GM12864 (cell line): Measurements from ENCODE around the gene ZNF667.

ENCODE experiments used
- DNase-seq: peaks from one replicate; pipeline ENCODE4 v3.0.0-alpha.2; 2011; ENCODE audit warnings: low read depth
- H3K4me3 ChIP-seq: 2 replicates; pipeline ENCODE4 v1.5.1; 2011; ENCODE audit warnings: mild to moderate bottlenecking, low read depth, low read length, control low read depth
- TF ChIP-seq, protein P1 (sequence below): IDR thresholded peaks from 2 replicates; pipeline ENCODE4 v1.5.1; 2011; ENCODE audit warnings: low read depth, mild to moderate bottlenecking, moderate library complexity, low read length, control low read depth, inconsistent platforms; ENCODE audit errors: missing control alignments

ZNF667 gene

DNA sequence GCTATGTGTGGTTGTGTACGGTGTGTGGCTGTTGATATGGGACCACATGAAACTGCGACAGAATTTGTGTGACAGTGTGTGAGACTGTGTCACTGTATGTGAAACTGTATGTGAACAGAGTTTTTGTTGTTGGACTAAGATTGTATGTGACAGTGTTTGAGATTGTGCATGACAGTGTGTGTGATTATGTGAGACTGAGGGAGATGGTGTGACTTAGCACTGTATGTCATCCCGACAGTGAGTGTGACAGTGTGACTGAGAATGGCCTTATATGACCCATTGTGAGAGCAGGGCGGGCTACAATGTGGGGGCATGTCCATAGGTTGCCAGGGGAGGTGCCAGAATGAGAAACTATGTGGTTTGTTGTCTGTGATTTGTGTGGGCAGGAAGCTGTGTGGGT is 72.1 kb downstream of the ZNF667 start:
- no peak for DNase-seq
- H3K4me3 ChIP-seq, result peak overlapping the region; percentile 68; the same call in 1 of the 2 replicates
- TF ChIP-seq, protein P1, sequence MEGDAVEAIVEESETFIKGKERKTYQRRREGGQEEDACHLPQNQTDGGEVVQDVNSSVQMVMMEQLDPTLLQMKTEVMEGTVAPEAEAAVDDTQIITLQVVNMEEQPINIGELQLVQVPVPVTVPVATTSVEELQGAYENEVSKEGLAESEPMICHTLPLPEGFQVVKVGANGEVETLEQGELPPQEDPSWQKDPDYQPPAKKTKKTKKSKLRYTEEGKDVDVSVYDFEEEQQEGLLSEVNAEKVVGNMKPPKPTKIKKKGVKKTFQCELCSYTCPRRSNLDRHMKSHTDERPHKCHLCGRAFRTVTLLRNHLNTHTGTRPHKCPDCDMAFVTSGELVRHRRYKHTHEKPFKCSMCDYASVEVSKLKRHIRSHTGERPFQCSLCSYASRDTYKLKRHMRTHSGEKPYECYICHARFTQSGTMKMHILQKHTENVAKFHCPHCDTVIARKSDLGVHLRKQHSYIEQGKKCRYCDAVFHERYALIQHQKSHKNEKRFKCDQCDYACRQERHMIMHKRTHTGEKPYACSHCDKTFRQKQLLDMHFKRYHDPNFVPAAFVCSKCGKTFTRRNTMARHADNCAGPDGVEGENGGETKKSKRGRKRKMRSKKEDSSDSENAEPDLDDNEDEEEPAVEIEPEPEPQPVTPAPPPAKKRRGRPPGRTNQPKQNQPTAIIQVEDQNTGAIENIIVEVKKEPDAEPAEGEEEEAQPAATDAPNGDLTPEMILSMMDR, result no peak

DNA sequence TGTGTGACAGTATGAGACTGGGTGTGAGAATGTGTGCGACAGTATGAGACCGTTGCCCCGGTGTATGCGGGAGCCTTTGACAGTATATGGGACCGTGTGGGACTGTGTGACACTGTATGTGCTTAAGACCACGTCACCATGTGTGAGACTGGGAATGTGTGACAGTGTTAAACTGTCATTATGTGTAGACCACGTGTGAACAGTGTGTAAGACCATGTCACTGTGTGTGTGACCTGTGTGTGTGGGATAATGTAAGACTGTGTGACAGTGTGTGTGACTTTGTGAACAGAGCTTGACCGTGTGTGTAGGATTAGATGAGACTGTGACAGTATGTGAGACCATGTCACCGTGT is 72.5 kb downstream of the ZNF667 start:
- DNase-seq, result peak; percentile 7
- TF ChIP-seq, protein P1, result no peak
- peak overlapping the region; percentile 68 for H3K4me3 ChIP-seq

DNA sequence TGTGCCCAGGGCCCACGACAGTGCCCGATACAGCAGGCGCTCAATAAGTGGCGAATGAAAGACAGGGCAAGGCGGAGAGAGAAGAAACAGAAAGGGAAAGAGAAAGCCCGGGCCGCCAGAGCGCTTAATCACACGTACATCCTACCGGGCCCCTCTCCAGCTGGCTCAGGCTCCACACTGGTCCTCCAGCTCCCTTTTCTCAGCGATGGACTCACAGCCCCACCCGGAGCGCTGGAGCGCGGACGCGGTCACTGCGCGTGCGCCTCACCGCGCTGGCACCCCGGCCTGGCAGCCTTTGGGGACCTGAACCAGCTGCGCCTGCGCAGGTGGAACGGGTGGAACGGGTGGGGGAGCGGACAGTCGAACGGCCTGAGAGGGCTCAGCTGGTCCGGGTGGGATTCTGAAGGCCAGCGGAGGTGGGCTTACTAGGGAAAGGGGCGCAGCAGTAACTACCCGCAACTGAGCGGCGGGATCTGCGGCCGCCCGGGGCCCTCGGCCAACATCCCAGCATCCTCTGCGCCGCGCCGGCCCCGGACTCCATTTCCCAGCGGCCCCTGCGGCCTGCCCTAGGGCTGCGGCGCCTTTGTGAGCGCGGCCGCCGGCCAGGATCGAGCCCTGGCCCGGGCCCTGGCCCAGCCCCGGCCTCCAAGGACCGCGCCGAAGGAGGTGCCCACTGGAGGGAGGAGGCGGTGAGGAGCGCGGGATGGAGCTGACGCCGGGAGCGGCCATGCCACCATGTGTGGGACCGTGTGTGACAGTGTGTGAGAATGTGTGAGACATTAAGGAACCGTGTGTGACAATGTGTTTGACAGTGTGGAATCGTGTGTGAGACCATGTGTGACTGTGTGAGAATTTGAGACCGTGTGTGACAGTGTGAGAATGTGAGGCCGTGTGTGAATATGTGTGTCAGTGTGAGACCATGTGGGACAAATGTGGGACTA is 73.1 kb downstream of the ZNF667 start, which contains the start of gene ZNF583:
ZNF583 (plus strand) TSS at position 569 of the 941 bp plus-strand sequence. CDS start 2,783 bp downstream, outside the sequence.
- TF ChIP-seq, protein P1, result no peak
- peak within 1 kb of the TSS; percentile 68 for H3K4me3 ChIP-seq
- DNase-seq, result peak; percentile 74

DNA sequence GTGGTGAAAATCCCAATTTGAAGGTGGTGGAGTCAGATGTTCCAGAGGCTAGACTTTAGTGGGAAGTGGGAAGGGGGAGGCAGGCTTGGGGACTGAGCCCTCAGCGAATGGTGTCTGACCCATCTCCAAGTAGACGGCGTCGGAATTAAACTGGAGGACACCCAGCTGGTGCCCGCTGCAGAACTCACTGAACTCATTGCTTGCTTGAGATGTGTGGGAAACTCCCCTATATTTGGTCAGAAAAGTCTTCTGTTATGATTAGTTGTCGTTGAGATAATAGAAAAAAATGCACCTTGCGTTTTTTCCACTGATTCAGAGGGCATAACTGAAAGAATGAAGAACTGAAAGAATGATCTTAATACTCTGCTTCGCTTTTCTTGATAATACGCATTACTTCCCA is 73.9 kb downstream of the ZNF667 start:
- DNase-seq, result no peak

DNA sequence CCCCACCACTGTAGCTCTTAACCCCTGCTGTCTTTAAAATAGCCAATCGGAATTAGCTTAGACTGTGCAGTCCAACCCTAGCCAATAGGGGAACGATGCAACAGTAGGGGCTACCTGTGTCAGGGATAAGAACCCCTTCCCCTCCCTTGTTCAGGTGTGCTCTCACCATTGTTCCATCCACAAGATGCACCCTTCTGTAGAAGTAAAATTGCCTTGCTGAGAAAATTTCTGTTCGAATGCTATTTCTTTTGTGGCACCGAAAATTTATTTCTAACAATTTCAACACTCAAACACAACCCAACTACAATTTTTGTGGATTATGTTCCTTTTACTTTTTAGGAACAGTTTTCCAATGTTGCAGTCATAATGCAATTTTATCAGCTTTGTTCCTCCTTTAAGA is 76.7 kb downstream of the ZNF667 start:
- no peak overlapping the region for H3K4me3 ChIP-seq
- DNase-seq, result no peak
- TF ChIP-seq, protein P1, result no peak

More for the DNA sequence above, 73.9 kb downstream of the ZNF667 start:
- TF ChIP-seq, protein P1, result no peak
- H3K4me3 ChIP-seq, result peak overlapping the region; percentile 68

DNA sequence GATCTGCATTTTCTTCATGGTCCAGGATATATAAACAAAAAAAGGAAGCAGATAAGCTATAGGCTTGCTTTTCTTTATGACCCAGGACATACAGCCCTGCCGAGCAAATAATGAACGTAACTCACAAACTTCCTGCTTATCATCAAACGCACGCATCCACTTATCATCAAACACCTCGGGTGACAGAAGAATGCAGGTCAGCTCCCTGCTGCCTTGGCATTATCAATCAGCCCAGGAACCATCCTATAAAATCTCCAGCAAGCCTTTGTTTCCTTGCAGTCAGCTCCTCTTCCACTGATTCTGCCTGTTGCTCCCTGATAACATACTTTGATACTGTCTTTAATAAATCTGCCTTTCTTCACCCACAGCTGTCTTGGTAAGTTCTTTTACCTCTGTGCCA is 78.3 kb downstream of the ZNF667 start:
- H3K4me3 ChIP-seq, result no peak overlapping the region
- TF ChIP-seq, protein P1, result no peak
- DNase-seq, result no peak
